H9 (cell line): Measurements from ENCODE around the gene ITGB7. TPM values are rescaled to one million over a fixed set of nuclear protein-coding genes. Genes with fewer than 3 reads are reported as not detected.

Experiments
- DNase-seq: peaks from one replicate; pipeline ENCODE4 v3.0.0-alpha.2; 2017
- H2AFZ ChIP-seq: one replicate; pipeline ENCODE4 v1.6.1; 2013; ENCODE audit warnings: mild to moderate bottlenecking, low read length, control low read depth, moderate library complexity
- H2AK5ac ChIP-seq: 2 replicates; pipeline ENCODE4 v1.6.1; 2013; ENCODE audit warnings: low read length, control low read depth, mixed read lengths; ENCODE audit not compliant: insufficient read length
- H2BK120ac ChIP-seq: one replicate; pipeline ENCODE4 v1.6.1; 2013; ENCODE audit warnings: low read depth, mild to moderate bottlenecking, low read length, control low read depth, inconsistent platforms; ENCODE audit not compliant: poor library complexity, severe bottlenecking
- H2BK12ac ChIP-seq: 2 replicates; pipeline ENCODE4 v1.6.1; 2013; ENCODE audit warnings: low read length, control low read depth, mixed read lengths, low read depth; ENCODE audit not compliant: insufficient read length
- H2BK15ac ChIP-seq: 2 replicates; pipeline ENCODE4 v1.6.1; 2013; ENCODE audit warnings: low read depth, low read length, control low read depth
- H2BK20ac ChIP-seq: one replicate; pipeline ENCODE4 v1.6.1; 2013; ENCODE audit warnings: low read depth, mild to moderate bottlenecking, low read length, control low read depth, inconsistent platforms; ENCODE audit not compliant: poor library complexity, severe bottlenecking
- H2BK5ac ChIP-seq: 2 replicates; pipeline ENCODE4 v1.6.1; 2013; ENCODE audit warnings: low read length, control low read depth, mixed read lengths; ENCODE audit not compliant: insufficient read length
- H3K14ac ChIP-seq: 2 replicates; pipeline ENCODE4 v1.6.1; 2013; ENCODE audit warnings: low read length, control low read depth; ENCODE audit not compliant: insufficient read depth
- H3K18ac ChIP-seq: 2 replicates; pipeline ENCODE4 v1.6.1; 2013; ENCODE audit warnings: low read depth, mild to moderate bottlenecking, mixed read lengths, low read length, control low read depth; ENCODE audit not compliant: insufficient read length
- H3K23ac ChIP-seq: 2 replicates; pipeline ENCODE4 v1.6.1; 2013; ENCODE audit warnings: low read length, control low read depth, mixed read lengths, low read depth; ENCODE audit not compliant: insufficient read length
- H3K23me2 ChIP-seq: 2 replicates; pipeline ENCODE4 v1.6.1; 2013; ENCODE audit warnings: low read depth, mild to moderate bottlenecking, mixed read lengths, low read length, control low read depth; ENCODE audit not compliant: insufficient read length, poor library complexity, severe bottlenecking
- H3K27ac ChIP-seq: 2 replicates; pipeline ENCODE4 v1.5.1; 2013; ENCODE audit warnings: low read length, control low read depth, mixed read lengths, low read depth; ENCODE audit not compliant: insufficient read length
- H3K27me3 ChIP-seq: 2 replicates; pipeline ENCODE4 v1.6.1; 2013; ENCODE audit warnings: low read length, control low read depth, inconsistent platforms; ENCODE audit not compliant: insufficient read depth
- H3K4ac ChIP-seq: 2 replicates; pipeline ENCODE4 v1.6.1; 2013; ENCODE audit warnings: low read depth, mild to moderate bottlenecking, control low read depth, inconsistent platforms, low read length, moderate library complexity
- H3K4me1 ChIP-seq: 2 replicates; pipeline ENCODE4 v1.6.1; 2013; ENCODE audit warnings: low read length, control low read depth, inconsistent platforms; ENCODE audit not compliant: insufficient read depth
- H3K4me2 ChIP-seq: 2 replicates; pipeline ENCODE4 v1.6.1; 2013; ENCODE audit warnings: low read length, control low read depth, mixed read lengths; ENCODE audit not compliant: insufficient read length, insufficient read depth
- H3K56ac ChIP-seq: 2 replicates; pipeline ENCODE4 v1.6.1; 2013; ENCODE audit warnings: low read depth, mild to moderate bottlenecking, mixed read lengths, low read length, control low read depth; ENCODE audit not compliant: insufficient read length
- H3K79me1 ChIP-seq: 2 replicates; pipeline ENCODE4 v1.6.1; 2013; ENCODE audit warnings: low read depth, mild to moderate bottlenecking, moderate library complexity, low read length, control low read depth, inconsistent platforms; ENCODE audit not compliant: insufficient read depth, poor library complexity, severe bottlenecking
- H3K79me2 ChIP-seq: 2 replicates; pipeline ENCODE4 v1.6.1; 2013; ENCODE audit warnings: low read length, control low read depth, inconsistent platforms; ENCODE audit not compliant: insufficient read depth
- H3K9ac ChIP-seq: 2 replicates; pipeline ENCODE4 v1.6.1; 2013; ENCODE audit warnings: low read length, control low read depth, mixed read lengths; ENCODE audit not compliant: insufficient read length; ENCODE audit errors: extremely low read depth
- H3K9me3 ChIP-seq: one replicate; pipeline ENCODE4 v1.6.1; 2013; ENCODE audit warnings: low read depth, low read length, inconsistent platforms; ENCODE audit not compliant: control insufficient read depth
- H3T11ph ChIP-seq: one replicate; pipeline ENCODE4 v1.6.1; 2013; ENCODE audit warnings: mild to moderate bottlenecking, low read length, control low read depth, inconsistent platforms
- H4K20me1 ChIP-seq: one replicate; pipeline ENCODE4 v1.6.1; 2013; ENCODE audit not compliant: control insufficient read depth, insufficient read length, insufficient read depth
- H4K5ac ChIP-seq: 2 replicates; pipeline ENCODE4 v1.6.1; 2013; ENCODE audit warnings: low read depth, mild to moderate bottlenecking, mixed read lengths, low read length, control low read depth; ENCODE audit not compliant: insufficient read length
- H4K8ac ChIP-seq: replicated peaks from 2 replicates; pipeline ENCODE4 v1.6.1; 2013; ENCODE audit warnings: low read length, control low read depth, mixed read lengths, low read depth; ENCODE audit not compliant: insufficient read length
- H4K91ac ChIP-seq: 2 replicates; pipeline ENCODE4 v1.6.1; 2013; ENCODE audit warnings: low read depth, mild to moderate bottlenecking, moderate library complexity, mixed read lengths, low read length, control low read depth; ENCODE audit not compliant: insufficient read length
- H3K27ac Mint-ChIP-seq, 3 experiments: 2 replicates in 2 of 3; 3 replicates in 1 of 3; pipeline ENCODE4 v1.8.0; 2020 to 2021; ENCODE audit warnings: mixed read lengths in 3 of 3, mild to moderate bottlenecking in 1 of 3, moderate library complexity in 1 of 3
- H3K27me3 Mint-ChIP-seq: 2 replicates; pipeline ENCODE4 v1.8.0; 2021; ENCODE audit warnings: low read depth, mild to moderate bottlenecking, moderate library complexity, mixed read lengths
- H3K36me3 Mint-ChIP-seq, 3 experiments: 2 replicates in 2 of 3; 3 replicates in 1 of 3; pipeline ENCODE4 v1.8.0; 2020 to 2021; ENCODE audit warnings: low read depth in 3 of 3, mixed read lengths in 3 of 3; ENCODE audit not compliant: insufficient read depth in 1 of 3
- H3K4me1 Mint-ChIP-seq, 2 experiments: 2 replicates each; pipeline ENCODE4 v1.8.0; 2020; ENCODE audit warnings: mixed read lengths in 2 of 2
- H3K4me3 Mint-ChIP-seq, 2 experiments: 2 replicates in 1 of 2; 3 replicates in 1 of 2; pipeline ENCODE4 v1.8.0; 2020 to 2021; ENCODE audit warnings: mild to moderate bottlenecking in 2 of 2, mixed read lengths in 2 of 2, moderate library complexity in 1 of 2
- H3K9me3 Mint-ChIP-seq, 2 experiments: 2 replicates in 1 of 2; 3 replicates in 1 of 2; pipeline ENCODE4 v1.8.0; 2020; ENCODE audit warnings: mild to moderate bottlenecking in 2 of 2, mixed read lengths in 2 of 2, moderate library complexity in 1 of 2
- WGBS: extraction: QIAGEN DNeasy Blood & Tissue Kit; methylation state at CpG from one replicate; pipeline ENCODE4 v1.1.7; 2013; ENCODE audit warnings: missing lambda C conversion rate, low lambda C conversion rate, mixed read lengths; ENCODE audit not compliant: insufficient read length; ENCODE audit errors: extremely low coverage; 5-methylcytosine and 5-hydroxymethylcytosine counted together
- total RNA-seq: library from RNA; stranded (reverse); gene quantifications from 2 replicates; pipeline ENCODE4 v1.2.1, GENCODE V29; 2021
- TF ChIP-seq, protein P1 (sequence below): fragments of 200-600 bp; sonication (generic); conservative IDR thresholded peaks from 3 replicates; pipeline ENCODE4 v1.8.0; 2021; ENCODE audit warnings: antibody characterized with exemption, mild to moderate bottlenecking

Gene ITGB7
- total RNA-seq, 1 experiment from 2014 or later: 0.39 TPM

DNA sequence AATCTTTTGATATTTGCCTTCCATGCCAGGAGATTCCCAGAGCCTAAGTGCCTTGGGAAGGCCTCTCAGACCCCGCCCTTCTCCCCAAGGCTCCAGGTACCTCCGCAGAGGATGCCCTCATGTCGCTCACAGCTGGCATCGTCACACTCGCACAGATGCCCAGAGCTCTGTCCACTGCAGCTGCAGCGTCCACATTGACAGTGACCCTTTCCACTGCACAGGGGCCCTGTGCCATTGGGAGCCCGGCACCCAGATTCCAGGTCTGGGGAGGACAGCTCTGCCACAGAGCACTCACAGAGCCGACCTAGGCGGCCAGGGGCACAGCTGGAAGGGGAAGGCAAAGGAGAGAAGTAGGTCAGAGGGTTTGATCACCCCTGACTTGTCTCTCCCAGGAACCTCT, 14.0 kb downstream of the ITGB7 start:
- Histone ChIP-seq H3K79me1 (no peaks in the 10 kb centered on the region), H2BK15ac (no peak overlapping the region), H3T11ph (no peak overlapping the region), H2AK5ac (no peak overlapping the region), H3K23me2 (no peaks in the 10 kb centered on the region), H2BK5ac (no peak overlapping the region), H3K27ac (no peak overlapping the region), H3K56ac (no peak overlapping the region), H4K8ac (no peak overlapping the region), H2BK12ac (no peak overlapping the region), H3K9ac (no peak overlapping the region), H2BK20ac (no peak overlapping the region), H3K4ac (no peak overlapping the region), H3K4me1 (no peaks in the 10 kb centered on the region), H4K20me1 (no peaks in the 10 kb centered on the region), H2BK120ac (no peak overlapping the region), H3K18ac (no peak overlapping the region), H4K91ac (no peak overlapping the region), H3K14ac (no peak overlapping the region), H3K23ac (no peak overlapping the region), H4K5ac (no peak overlapping the region), H2AFZ (no peak overlapping the region), H3K4me2 (no peak overlapping the region), H3K79me2 (no peaks in the 10 kb centered on the region), H3K9me3 (no peaks in the 10 kb centered on the region), H3K27me3 (peaks cover 11% of the 10 kb centered on the region; the same call in 1 of the 2 replicates)
- H3K9me3 Mint-ChIP-seq: 0 out of 5 replicates have a peak, but pooled peaks cover 0 to 1% of the 10 kb centered on the region in 2 experiments
- TF ChIP-seq, protein P1, sequence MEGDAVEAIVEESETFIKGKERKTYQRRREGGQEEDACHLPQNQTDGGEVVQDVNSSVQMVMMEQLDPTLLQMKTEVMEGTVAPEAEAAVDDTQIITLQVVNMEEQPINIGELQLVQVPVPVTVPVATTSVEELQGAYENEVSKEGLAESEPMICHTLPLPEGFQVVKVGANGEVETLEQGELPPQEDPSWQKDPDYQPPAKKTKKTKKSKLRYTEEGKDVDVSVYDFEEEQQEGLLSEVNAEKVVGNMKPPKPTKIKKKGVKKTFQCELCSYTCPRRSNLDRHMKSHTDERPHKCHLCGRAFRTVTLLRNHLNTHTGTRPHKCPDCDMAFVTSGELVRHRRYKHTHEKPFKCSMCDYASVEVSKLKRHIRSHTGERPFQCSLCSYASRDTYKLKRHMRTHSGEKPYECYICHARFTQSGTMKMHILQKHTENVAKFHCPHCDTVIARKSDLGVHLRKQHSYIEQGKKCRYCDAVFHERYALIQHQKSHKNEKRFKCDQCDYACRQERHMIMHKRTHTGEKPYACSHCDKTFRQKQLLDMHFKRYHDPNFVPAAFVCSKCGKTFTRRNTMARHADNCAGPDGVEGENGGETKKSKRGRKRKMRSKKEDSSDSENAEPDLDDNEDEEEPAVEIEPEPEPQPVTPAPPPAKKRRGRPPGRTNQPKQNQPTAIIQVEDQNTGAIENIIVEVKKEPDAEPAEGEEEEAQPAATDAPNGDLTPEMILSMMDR: no peak
- H3K27me3 Mint-ChIP-seq: peaks cover 71% of the 10 kb centered on the region
- WGBS: no CpG with 5 or more reads among the region's 9 CpGs
- H3K36me3 Mint-ChIP-seq: peaks cover 0 to 6% (median 0%) of the 10 kb centered on the region in 3 experiments; a peak in 4 of 7 replicates
- H3K27ac Mint-ChIP-seq: no peak overlapping the region
- no peak for DNase-seq
- no peak overlapping the region; a peak in 1 of 5 replicates for H3K4me3 Mint-ChIP-seq
- peaks cover 14 to 17% of the 10 kb centered on the region in 2 experiments for H3K4me1 Mint-ChIP-seq
